HL-60 (cell line): Measurements from ENCODE around the gene PFDN2.
A peak's percentile ranks its signal among the peaks of the same experiment; 100 is the strongest.

Experiments
- DNase-seq, 2 experiments: peaks; one replicate each; pipeline ENCODE4 v3.0.0-alpha.2; 2010 to 2020; ENCODE audit warnings: low read depth in 1 of 2, low spot score in 1 of 2
- H3K27ac ChIP-seq: fragments of 250-450 bp; sonication (Bioruptor Pico); replicated peaks from 2 replicates; pipeline ENCODE4 v1.5.1; 2020; ENCODE audit warnings: mild to moderate bottlenecking, moderate library complexity
- H3K27me3 ChIP-seq: fragments of 250-450 bp; sonication (Bioruptor Pico); 2 replicates; pipeline ENCODE4 v1.5.1; 2021; ENCODE audit warnings: mild to moderate bottlenecking, moderate library complexity; ENCODE audit not compliant: insufficient read depth, poor library complexity, severe bottlenecking
- H3K4me3 ChIP-seq: replicated peaks from 2 replicates; pipeline ENCODE4 v1.5.1; 2011; ENCODE audit warnings: mild to moderate bottlenecking, control low read depth, low read length; ENCODE audit not compliant: insufficient read depth
- GABPA ChIP-seq: IDR thresholded peaks from 2 replicates; pipeline ENCODE4 v1.6.1; 2012; ENCODE audit warnings: low read depth
- POLR2AphosphoS5 ChIP-seq: IDR thresholded peaks from 2 replicates; pipeline ENCODE4 v1.6.1; 2012; ENCODE audit warnings: low read depth
- SPI1 ChIP-seq: IDR thresholded peaks from 2 replicates; pipeline ENCODE4 v1.6.1; 2012; ENCODE audit warnings: low read depth, mild to moderate bottlenecking, borderline replicate concordance
- TF ChIP-seq, protein P1 (sequence below): IDR thresholded peaks from 2 replicates; pipeline ENCODE4 v1.6.1; 2012; ENCODE audit warnings: low read depth; ENCODE audit not compliant: insufficient replicate concordance
- TF ChIP-seq, protein P2 (sequence below): IDR thresholded peaks from one replicate; pipeline ENCODE4 v1.5.1; 2011; ENCODE audit warnings: low read length, control low read depth, inconsistent platforms; ENCODE audit not compliant: insufficient read depth

Gene PFDN2

DNA sequence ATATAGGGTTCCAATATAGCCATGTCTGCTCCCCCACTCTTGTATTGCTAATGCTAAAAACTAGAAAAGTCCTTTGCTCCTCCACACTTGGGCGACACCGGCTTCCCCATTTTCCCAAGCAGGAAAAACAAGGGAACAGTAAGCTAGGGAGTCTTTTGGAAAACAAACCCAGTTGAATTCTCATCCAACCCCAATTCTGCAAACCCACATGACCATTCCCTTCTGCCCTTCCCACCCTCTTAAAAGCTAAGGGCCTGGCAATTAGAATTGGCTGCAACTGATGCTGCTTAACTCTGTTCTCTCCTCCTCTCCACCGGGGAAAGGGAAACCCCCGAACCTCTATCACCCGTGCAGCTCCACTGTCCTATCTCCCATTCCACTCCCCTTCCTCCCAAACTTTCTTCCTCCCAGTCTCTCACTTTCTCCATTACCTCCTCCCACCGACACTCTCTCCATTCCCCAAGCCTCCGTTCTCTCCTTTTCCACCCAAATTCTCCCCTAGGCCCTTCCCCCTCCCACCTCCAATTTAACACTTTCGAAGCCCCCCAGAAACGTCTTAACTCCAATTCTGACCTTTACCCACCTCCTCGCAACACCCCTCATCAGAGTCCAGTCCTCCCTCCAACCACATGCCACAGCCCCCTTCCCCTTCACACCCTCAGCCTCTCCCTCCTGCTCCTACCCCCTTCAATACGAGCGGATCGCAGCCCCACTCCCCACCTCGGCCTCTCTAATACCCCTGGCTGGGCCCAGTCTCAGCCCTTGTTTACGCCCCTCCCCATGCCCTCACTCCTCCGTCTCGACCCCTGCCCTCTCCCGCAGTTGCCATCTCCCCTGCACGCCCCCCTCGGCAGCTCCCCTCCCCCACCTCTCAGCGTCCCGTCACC lies 13.9 kb upstream of the PFDN2 start:
- no peak for DNase-seq
- no peaks in the 10 kb centered on the region for H3K27me3 ChIP-seq
- peak overlapping the region; percentile 95 for H3K4me3 ChIP-seq
- TF ChIP-seq SPI1 (no peak), POLR2AphosphoS5 (no peak), GABPA (no peak)
- TF ChIP-seq, protein P1, sequence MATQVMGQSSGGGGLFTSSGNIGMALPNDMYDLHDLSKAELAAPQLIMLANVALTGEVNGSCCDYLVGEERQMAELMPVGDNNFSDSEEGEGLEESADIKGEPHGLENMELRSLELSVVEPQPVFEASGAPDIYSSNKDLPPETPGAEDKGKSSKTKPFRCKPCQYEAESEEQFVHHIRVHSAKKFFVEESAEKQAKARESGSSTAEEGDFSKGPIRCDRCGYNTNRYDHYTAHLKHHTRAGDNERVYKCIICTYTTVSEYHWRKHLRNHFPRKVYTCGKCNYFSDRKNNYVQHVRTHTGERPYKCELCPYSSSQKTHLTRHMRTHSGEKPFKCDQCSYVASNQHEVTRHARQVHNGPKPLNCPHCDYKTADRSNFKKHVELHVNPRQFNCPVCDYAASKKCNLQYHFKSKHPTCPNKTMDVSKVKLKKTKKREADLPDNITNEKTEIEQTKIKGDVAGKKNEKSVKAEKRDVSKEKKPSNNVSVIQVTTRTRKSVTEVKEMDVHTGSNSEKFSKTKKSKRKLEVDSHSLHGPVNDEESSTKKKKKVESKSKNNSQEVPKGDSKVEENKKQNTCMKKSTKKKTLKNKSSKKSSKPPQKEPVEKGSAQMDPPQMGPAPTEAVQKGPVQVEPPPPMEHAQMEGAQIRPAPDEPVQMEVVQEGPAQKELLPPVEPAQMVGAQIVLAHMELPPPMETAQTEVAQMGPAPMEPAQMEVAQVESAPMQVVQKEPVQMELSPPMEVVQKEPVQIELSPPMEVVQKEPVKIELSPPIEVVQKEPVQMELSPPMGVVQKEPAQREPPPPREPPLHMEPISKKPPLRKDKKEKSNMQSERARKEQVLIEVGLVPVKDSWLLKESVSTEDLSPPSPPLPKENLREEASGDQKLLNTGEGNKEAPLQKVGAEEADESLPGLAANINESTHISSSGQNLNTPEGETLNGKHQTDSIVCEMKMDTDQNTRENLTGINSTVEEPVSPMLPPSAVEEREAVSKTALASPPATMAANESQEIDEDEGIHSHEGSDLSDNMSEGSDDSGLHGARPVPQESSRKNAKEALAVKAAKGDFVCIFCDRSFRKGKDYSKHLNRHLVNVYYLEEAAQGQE, result no peak
- TF ChIP-seq, protein P2, sequence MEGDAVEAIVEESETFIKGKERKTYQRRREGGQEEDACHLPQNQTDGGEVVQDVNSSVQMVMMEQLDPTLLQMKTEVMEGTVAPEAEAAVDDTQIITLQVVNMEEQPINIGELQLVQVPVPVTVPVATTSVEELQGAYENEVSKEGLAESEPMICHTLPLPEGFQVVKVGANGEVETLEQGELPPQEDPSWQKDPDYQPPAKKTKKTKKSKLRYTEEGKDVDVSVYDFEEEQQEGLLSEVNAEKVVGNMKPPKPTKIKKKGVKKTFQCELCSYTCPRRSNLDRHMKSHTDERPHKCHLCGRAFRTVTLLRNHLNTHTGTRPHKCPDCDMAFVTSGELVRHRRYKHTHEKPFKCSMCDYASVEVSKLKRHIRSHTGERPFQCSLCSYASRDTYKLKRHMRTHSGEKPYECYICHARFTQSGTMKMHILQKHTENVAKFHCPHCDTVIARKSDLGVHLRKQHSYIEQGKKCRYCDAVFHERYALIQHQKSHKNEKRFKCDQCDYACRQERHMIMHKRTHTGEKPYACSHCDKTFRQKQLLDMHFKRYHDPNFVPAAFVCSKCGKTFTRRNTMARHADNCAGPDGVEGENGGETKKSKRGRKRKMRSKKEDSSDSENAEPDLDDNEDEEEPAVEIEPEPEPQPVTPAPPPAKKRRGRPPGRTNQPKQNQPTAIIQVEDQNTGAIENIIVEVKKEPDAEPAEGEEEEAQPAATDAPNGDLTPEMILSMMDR, result no peak
- peak overlapping the region; percentile 75 for H3K27ac ChIP-seq

DNA sequence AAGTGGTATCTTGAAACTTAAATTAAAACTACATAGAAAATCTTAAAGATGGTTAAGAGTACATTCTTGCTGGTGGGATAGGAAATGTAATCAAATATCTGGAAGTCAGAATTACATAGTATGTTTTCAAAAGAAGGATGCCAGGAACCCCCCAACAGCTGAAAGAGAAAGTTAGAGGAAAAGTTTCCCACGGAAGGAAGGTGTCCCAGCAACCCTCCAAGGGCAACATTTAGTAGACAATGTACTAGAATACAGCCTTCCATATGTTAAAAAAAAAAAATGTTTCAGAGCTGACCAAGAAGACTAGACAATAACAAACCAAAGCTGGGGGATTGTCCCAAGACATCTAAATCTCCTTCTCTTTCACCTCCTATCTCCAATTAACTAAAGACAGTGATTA lies 12.4 kb upstream of the PFDN2 start:
- TF ChIP-seq POLR2AphosphoS5, result no peak
- no peak for TF ChIP-seq GABPA
- TF ChIP-seq, protein P1, result no peak
- TF ChIP-seq, protein P2, result no peak
- no peak for TF ChIP-seq SPI1
- DNase-seq, result no peak
- Histone ChIP-seq H3K4me3 (no peak overlapping the region), H3K27me3 (no peaks in the 10 kb centered on the region), H3K27ac (no peak overlapping the region)

DNA sequence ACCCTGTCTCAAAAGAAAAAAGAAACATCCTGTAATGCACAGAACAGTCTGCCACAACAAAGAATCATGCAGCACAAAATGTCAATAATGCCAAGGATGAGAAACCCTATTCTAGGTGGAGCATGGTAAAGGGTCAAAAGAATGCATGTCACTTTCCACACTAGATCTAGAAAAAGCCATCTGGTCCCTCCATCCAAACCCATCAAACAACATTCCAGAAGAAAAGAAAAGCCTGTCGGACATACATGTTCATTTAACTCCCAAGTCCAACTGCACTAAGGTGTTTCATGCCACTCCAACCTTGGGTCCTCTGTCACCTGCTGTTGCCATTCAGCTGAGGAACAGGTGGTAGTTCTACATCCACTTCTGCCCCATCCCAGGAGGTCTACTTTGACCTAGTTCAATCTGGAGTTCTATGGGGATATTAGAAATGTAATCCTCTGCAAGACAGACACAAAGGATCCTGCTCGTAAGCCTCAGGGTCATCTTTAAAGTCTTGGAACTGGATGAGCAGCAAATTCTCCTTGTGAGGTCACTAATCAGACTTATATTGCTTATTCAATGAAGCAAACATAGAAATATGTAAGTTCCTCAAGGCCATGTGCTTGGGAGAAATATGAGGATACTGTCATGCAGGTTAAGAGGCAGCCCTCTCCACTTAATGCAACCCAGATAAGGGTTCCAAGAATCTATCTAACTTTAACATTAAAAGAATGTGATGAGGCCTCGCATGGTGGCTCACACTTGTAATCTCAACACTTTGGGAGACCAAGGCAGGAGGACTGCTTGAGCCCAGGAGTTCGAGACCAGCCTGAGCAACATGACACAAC lies 11.0 kb upstream of the PFDN2 start:
- no peak for TF ChIP-seq SPI1
- no peak for TF ChIP-seq GABPA
- TF ChIP-seq, protein P1, result no peak
- TF ChIP-seq POLR2AphosphoS5, result no peak
- TF ChIP-seq, protein P2, result no peak
- no peak for DNase-seq
- H3K27ac ChIP-seq, result no peak overlapping the region; the same call in 1 of the 2 replicates
- H3K27me3 ChIP-seq, result no peaks in the 10 kb centered on the region
- H3K4me3 ChIP-seq, result no peak overlapping the region
